Measurements from ENCODE around the gene ZBTB3. TPM values are rescaled to one million over a fixed set of nuclear protein-coding genes. Genes with fewer than 3 reads are reported as not detected.

ZBTB3 gene
- total and polyA plus RNA-seq, 2 donors (not counting 3 experiments of a cell fraction or from before 2014, with no cell fraction given) = 3.7 to 6.9 TPM

DNA sequence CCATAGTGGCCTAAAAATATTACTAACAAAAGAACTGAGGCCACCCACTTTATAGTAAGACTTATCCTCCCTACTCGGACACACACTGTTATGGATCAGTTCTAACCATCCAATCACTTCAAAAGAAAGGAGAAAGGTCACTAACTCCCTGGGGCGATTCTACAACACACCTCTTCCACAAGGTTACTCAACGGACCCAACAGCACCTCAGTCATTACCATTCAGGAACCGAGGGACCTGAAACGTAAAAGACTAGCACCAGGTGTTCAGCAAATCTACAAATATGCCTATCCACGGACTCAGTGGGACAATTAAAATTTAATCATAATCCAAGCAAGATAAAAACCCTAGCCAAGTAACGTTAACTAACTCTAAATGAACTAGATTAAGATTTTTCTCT is 28.3 kb downstream of the ZBTB3 start:
- peak overlapping the region; percentile 1 for H3K27ac ChIP-seq (ENCODE audit: insufficient read depth, low read depth, low read length)
- H3K9ac ChIP-seq (replicated peaks; ENCODE audit: extremely low read depth, insufficient read depth, low read length) = peak overlapping the region; percentile 59
- H3K4me3 ChIP-seq (replicated peaks in 1 of 3; ENCODE audit: insufficient read depth in 1 of 3, low read depth in 1 of 3, low read length in 3 of 3) = peak overlapping the region; percentile 53 to 99 (median 94)
- H3K9me3 ChIP-seq (replicated peaks; ENCODE audit: control insufficient read depth, insufficient read depth, low read length) = no peaks in the 10 kb centered on the region
- FAIRE-seq (no peak), DNase-seq (ENCODE audit: low read depth, low spot score) (peak; percentile 22)
- POLR2A ChIA-PET = no interaction called here
- CTCF ChIA-PET = no interaction called here
- peaks cover 74% of the 10 kb centered on the region for H3K79me2 ChIP-seq (ENCODE audit: control insufficient read depth, insufficient read depth, low read length)
- H4K20me1 ChIP-seq (replicated peaks; ENCODE audit: control insufficient read depth, extremely low read depth, insufficient read depth, low read length) = no peaks in the 10 kb centered on the region
- H3K27me3 ChIP-seq (ENCODE audit: control insufficient read depth in 2 of 2, insufficient read depth in 2 of 2, low read length in 2 of 2) = no peaks in the 10 kb centered on the region
- BruUV-seq (replicated peaks) = TSS peak; percentile 8
- intact Hi-C loops (cut with micrococcal nuclease) = loop anchor here (2.0 to 5.0 kb wide), 2 partner anchors 67 to 157 kb away; partner anchors contain the start of genes SLC3A2 and TMEM223
- dilution Hi-C loops (cut with MboI; ENCODE audit: extremely low pct_ligation_motif_present, low sequenced_read_pairs) = no loop called here
- H3K4me2 ChIP-seq (ENCODE audit: insufficient read depth, low read length) = peak overlapping the region; percentile 90
- H3K9me1 ChIP-seq (replicated peaks; ENCODE audit: control insufficient read depth, extremely low read depth, insufficient read depth, low read length) = no peaks in the 10 kb centered on the region
- H3K36me3 ChIP-seq (ENCODE audit: control insufficient read depth in 2 of 2, extremely low read depth in 1 of 2, insufficient read depth in 2 of 2, low read length in 2 of 2) = peaks cover 16 to 27% of the 10 kb centered on the region in 2 experiments
- no peak overlapping the region for H2AFZ ChIP-seq (ENCODE audit: low read depth, low read length)
- H3K4me1 ChIP-seq (ENCODE audit: control insufficient read depth, extremely low read depth, insufficient read depth, low read length) = peaks cover 15% of the 10 kb centered on the region
- TF ChIP-seq, protein P1, sequence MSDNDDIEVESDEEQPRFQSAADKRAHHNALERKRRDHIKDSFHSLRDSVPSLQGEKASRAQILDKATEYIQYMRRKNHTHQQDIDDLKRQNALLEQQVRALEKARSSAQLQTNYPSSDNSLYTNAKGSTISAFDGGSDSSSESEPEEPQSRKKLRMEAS (IDR thresholded peaks at IDR 0.05; ENCODE audit: insufficient read depth, insufficient read length) = no peak
- no peak for TF ChIP-seq POLR2A (IDR thresholded peaks at IDR 0.05; ENCODE audit: low read depth, low read length)
- TF ChIP-seq, protein P2, sequence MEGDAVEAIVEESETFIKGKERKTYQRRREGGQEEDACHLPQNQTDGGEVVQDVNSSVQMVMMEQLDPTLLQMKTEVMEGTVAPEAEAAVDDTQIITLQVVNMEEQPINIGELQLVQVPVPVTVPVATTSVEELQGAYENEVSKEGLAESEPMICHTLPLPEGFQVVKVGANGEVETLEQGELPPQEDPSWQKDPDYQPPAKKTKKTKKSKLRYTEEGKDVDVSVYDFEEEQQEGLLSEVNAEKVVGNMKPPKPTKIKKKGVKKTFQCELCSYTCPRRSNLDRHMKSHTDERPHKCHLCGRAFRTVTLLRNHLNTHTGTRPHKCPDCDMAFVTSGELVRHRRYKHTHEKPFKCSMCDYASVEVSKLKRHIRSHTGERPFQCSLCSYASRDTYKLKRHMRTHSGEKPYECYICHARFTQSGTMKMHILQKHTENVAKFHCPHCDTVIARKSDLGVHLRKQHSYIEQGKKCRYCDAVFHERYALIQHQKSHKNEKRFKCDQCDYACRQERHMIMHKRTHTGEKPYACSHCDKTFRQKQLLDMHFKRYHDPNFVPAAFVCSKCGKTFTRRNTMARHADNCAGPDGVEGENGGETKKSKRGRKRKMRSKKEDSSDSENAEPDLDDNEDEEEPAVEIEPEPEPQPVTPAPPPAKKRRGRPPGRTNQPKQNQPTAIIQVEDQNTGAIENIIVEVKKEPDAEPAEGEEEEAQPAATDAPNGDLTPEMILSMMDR (IDR thresholded peaks at IDR 0.05; ENCODE audit: extremely low read depth in 1 of 2, insufficient read depth in 1 of 2, low read depth in 1 of 2, low read length in 2 of 2) = no peak
- TF ChIP-seq MYC (IDR thresholded peaks at IDR 0.05; ENCODE audit: low read depth, low read length) = no peak
- no peak for TF ChIP-seq GATA2 (IDR thresholded peaks at IDR 0.05; ENCODE audit: insufficient read depth, insufficient read length, low read depth, low read length)
- TF ChIP-seq FOS (IDR thresholded peaks at IDR 0.05; ENCODE audit: borderline replicate concordance, insufficient read depth, low read length) = no peak
- no peak for TF ChIP-seq POLR2AphosphoS5 (IDR thresholded peaks at IDR 0.05; ENCODE audit: insufficient read depth, low read depth, low read length)
- TF ChIP-seq EZH2 (IDR thresholded peaks at IDR 0.05; ENCODE audit: borderline replicate concordance, low read depth, low read length, severe bottlenecking) = no peak
- no peak for TF ChIP-seq JUN (IDR thresholded peaks at IDR 0.05; ENCODE audit: borderline replicate concordance, insufficient read depth, insufficient read length, low read depth)
